HCT116 (cell line): ENCODE measurements around the gene CBFB.

Experiments
- CEBPB ChIP-seq: IDR thresholded peaks from 2 replicates; pipeline ENCODE4 v1.6.1; 2012; ENCODE audit warnings: low read depth
- EZH2 ChIP-seq: fragments of 200-600 bp; sonication (generic); IDR thresholded peaks from 2 replicates; pipeline ENCODE4 v1.6.1; 2017; ENCODE audit warnings: antibody characterized with exemption, mixed run types
- EZH2phosphoT487 ChIP-seq: fragments of 200-600 bp; IDR thresholded peaks from 2 replicates; pipeline ENCODE4 v1.6.1; 2018; ENCODE audit warnings: antibody characterized with exemption, borderline replicate concordance
- POLR2AphosphoS5 ChIP-seq: IDR thresholded peaks from 2 replicates; pipeline ENCODE4 v1.6.1; 2011; ENCODE audit warnings: mild to moderate bottlenecking, low read depth, low read length, moderate library complexity
- REST ChIP-seq: IDR thresholded peaks from 2 replicates; pipeline ENCODE4 v1.6.1; 2012; ENCODE audit warnings: low read depth
- ZNF274 ChIP-seq: fragments of 200-500 bp; sonication (Bioruptor generic); IDR thresholded peaks from 2 replicates; pipeline ENCODE4 v1.6.1; 2014; ENCODE audit warnings: mild to moderate bottlenecking, low read depth, low read length, inconsistent platforms
- TF ChIP-seq, protein P1 (sequence below), 3 experiments: fragments of 200-600 bp in 1 of 3; sonication (generic) in 1 of 3; IDR thresholded peaks in 2 of 3; conservative IDR thresholded peaks in 1 of 3; 2 replicates each; pipeline ENCODE4 v1.5.1; 2012 to 2017; ENCODE audit warnings: low read depth in 2 of 3, low read length in 2 of 3, antibody characterized with exemption in 1 of 3, borderline replicate concordance in 1 of 3, control low read depth in 1 of 3, mild to moderate bottlenecking in 1 of 3, mixed read lengths in 1 of 3, mixed run types in 1 of 3, moderate library complexity in 1 of 3; ENCODE audit not compliant: insufficient read depth in 1 of 3

- TF ChIP-seq EZH2phosphoT487 (no peak), ZNF274 (no peak), POLR2AphosphoS5 (no peak), CEBPB (no peak), EZH2 (no peak), REST (no peak)
- TF ChIP-seq, protein P1, sequence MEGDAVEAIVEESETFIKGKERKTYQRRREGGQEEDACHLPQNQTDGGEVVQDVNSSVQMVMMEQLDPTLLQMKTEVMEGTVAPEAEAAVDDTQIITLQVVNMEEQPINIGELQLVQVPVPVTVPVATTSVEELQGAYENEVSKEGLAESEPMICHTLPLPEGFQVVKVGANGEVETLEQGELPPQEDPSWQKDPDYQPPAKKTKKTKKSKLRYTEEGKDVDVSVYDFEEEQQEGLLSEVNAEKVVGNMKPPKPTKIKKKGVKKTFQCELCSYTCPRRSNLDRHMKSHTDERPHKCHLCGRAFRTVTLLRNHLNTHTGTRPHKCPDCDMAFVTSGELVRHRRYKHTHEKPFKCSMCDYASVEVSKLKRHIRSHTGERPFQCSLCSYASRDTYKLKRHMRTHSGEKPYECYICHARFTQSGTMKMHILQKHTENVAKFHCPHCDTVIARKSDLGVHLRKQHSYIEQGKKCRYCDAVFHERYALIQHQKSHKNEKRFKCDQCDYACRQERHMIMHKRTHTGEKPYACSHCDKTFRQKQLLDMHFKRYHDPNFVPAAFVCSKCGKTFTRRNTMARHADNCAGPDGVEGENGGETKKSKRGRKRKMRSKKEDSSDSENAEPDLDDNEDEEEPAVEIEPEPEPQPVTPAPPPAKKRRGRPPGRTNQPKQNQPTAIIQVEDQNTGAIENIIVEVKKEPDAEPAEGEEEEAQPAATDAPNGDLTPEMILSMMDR (IDR thresholded peaks at IDR 0.05 in 2 of 3, conservative IDR thresholded peaks at IDR 0.05 in 1 of 3; ENCODE audit: borderline replicate concordance in 1 of 3, insufficient read depth in 1 of 3, low read depth in 2 of 3, low read length in 2 of 3), result 0 out of 6 replicates have a peak, but pooled peaks of 1 of the 3 experiments have one; percentile 11
Measured at GRCh38 chr16:67146523-67147357, 117.8 kb downstream of the CBFB start.
